Myocyte (in vitro differentiated cells): ENCODE results near the gene CARS2. TPM values are rescaled to one million over a fixed set of nuclear protein-coding genes. Genes with fewer than 3 reads are reported as not detected.
"Not testable (repeated sequence)": the region's sequence is repeated elsewhere in the genome, so short reads cannot be mapped to it uniquely, and the experiment has no call there.

Source experiments
- DNase-seq: peaks from one replicate; pipeline ENCODE4 v3.0.0-alpha.2; 2012; ENCODE audit warnings: low read depth
- polyA plus RNA-seq: library from polyadenylated mRNA; unstranded; fragments of >200 nt; gene quantifications from one replicate; pipeline ENCODE4 v1.2.1, GENCODE V29; 2012; ENCODE audit warnings: missing spikeins
- total RNA-seq: library from RNA; depleted of rRNA; stranded (reverse); fragments of >200 nt; gene quantifications from 2 replicates; pipeline ENCODE4 v1.2.3, GENCODE V29; 2014

Gene CARS2
- 55.8 and 59.6 TPM in 2 replicates for total RNA-seq
- 46.0 TPM for polyA plus RNA-seq

- DNase-seq: peak; percentile 96
Observed at GRCh38 chr13:110705826-110706569, at the start of gene CARS2. Gene CARS2 (minus strand): TSS chr13:110706116. CDS start chr13:110706093, 23 bp downstream.

GRCh38 chr13:110748271-110748670 is 42.4 kb upstream of the CARS2 start:
- DNase-seq: no peak

GRCh38 chr13:110746438-110746837 is 40.5 kb upstream of the CARS2 start:
- DNase-seq: no peak

GRCh38 chr13:110743687-110744086 is 37.8 kb upstream of the CARS2 start:
- DNase-seq: no peak

- no peak for DNase-seq
Observed at GRCh38 chr13:110737555-110737954, 31.6 kb upstream of the CARS2 start.

- no peak for DNase-seq
Observed at GRCh38 chr13:110734561-110734960, 28.6 kb upstream of the CARS2 start.

GRCh38 chr13:110731072-110731471 is 25.2 kb upstream of the CARS2 start:
- DNase-seq: no peak

- DNase-seq: peak; percentile 7
Observed at GRCh38 chr13:110726726-110727125, 20.8 kb upstream of the CARS2 start.

GRCh38 chr13:110726153-110726552 is 20.2 kb upstream of the CARS2 start:
- not testable (repeated sequence) for DNase-seq

GRCh38 chr13:110723598-110723997 is 17.7 kb upstream of the CARS2 start:
- DNase-seq: no peak

GRCh38 chr13:110722971-110723370 is 17.1 kb upstream of the CARS2 start:
- no peak for DNase-seq

- no peak for DNase-seq
Observed at GRCh38 chr13:110719036-110719710, 13.3 kb upstream of the CARS2 start.

GRCh38 chr13:110716247-110716515 is 10.3 kb upstream of the CARS2 start:
- peak; percentile 40 for DNase-seq

- DNase-seq: peak; percentile 100
Observed at GRCh38 chr13:110715395-110716246, 9.7 kb upstream of the CARS2 start.

GRCh38 chr13:110714797-110715394 is 9.0 kb upstream of the CARS2 start:
- DNase-seq: peak; percentile 43

GRCh38 chr13:110713981-110714796 is 8.3 kb upstream of the CARS2 start:
- DNase-seq: peak; percentile 43

GRCh38 chr13:110713642-110713952 is 7.7 kb upstream of the CARS2 start, which contains the start of gene ING1:
Gene ING1 (plus strand): TSS chr13:110713700. CDS start chr13:110714150, 450 bp downstream.
- DNase-seq: no peak

GRCh38 chr13:110712849-110713641 is 7.1 kb upstream of the CARS2 start:
- DNase-seq: peak; percentile 100

- peak; percentile 91 for DNase-seq
Observed at GRCh38 chr13:110712081-110712848, 6.3 kb upstream of the CARS2 start.
